HG03175 (cell line): ENCODE results near the gene CACNA2D2.

Experiments used
- ATAC-seq: cut with Tn5 transposase; IDR thresholded peaks from one replicate; pipeline ENCODE4 v1.9.1; 2021; ENCODE audit warnings: mild to moderate bottlenecking, moderate library complexity; ENCODE audit not compliant: unreplicated experiment

Gene CACNA2D2

DNA sequence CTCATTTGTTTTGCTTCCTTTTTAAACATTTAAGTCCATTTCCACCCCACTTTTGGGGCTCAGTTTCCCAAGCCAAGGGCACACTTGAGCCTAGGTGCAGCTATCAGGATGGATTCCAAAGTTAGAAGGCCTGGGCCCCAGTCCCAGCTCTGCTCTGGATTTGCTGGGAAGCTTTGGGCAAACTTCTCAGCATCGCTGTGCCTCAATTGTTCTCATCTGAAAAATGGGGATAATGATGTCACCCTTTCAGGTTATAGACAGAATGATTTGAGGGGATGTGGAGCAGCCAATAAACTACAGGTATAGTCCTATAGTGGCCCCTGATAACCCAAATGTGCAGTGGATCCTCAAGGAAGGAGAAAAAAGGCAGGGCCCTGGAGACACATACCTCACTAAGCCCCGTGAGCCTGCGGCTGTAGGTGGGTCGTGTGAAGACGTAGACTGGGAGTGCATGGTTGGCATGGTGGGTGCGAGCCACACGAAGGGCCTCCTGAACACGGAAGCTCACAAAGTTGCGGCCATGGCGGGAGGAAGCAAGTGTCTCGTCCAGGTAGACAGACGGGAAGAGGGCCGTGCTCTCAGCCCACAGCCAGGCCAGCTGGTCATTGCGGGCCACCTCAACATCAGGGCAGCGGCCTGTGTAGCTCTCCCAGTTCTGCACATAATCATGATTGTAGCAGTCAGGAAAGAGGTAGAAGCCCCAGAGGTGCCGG is 184.1 kb downstream of the CACNA2D2 start:
- ATAC-seq = no peak

DNA sequence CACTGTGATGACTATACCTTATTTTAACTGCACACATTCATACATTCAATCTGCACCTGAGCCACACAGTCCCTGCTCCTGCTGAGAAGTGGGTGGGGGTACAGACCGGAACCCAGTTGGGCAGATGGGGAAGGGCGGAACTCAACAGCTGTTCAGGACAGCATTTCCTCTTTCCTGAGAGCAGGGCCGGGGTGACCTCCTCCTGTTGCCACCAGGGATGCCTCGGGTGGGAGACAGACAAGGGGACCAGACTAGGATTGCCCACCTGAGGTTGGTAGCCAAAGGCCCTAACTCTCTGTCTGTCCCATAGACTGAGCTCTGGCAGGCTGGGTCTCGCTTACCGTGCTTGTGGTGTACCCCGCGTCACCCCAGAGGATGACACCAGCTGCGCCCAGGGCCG is 184.8 kb downstream of the CACNA2D2 start:
- no peak for ATAC-seq

DNA sequence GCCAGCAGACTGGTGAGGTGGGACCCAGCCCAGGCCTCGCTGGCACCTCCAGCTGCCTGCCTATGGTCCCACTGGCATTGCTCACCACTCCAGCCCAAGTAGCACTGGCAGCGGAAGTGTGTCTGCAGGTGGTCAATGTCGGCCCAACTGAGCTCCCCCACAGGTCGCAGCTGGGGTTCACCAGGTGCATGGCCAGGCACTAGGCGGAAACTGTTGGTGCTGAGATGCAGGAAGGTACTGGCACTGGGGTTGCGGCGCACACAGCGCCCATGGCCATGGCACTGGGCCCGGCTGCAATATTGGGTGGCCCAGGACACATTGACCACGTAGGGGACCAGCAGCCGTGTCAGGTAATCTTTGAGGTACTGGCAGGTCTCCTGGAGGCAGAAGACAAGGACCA is 185.3 kb downstream of the CACNA2D2 start:
- no peak for ATAC-seq

DNA sequence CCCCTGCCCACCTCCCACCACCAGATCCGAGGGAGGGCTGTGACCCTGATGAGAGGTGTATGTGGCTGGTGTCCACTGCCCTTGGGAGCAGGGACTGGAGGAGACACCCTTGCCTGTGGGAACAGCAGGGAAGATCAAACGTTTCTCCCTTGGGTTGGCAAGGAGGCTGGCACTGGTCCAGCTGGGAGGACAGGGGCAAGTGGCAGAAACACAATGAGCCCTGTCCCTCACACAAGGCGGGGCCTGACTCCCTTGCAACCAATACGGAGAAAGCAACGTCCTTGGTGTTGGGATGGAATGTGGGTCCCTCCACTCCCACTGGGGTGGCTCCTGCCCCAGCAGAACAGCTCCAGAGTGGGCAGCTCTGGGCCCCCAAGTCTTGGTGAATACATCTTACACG is 186.1 kb downstream of the CACNA2D2 start:
- no peak for ATAC-seq

- no peak for ATAC-seq
These were observed 186.7 kb downstream of the CACNA2D2 start for GRCh38 chr3:50316657-50317242.

- no peak for ATAC-seq
These were observed 188.6 kb downstream of the CACNA2D2 start for GRCh38 chr3:50314816-50315215.

DNA sequence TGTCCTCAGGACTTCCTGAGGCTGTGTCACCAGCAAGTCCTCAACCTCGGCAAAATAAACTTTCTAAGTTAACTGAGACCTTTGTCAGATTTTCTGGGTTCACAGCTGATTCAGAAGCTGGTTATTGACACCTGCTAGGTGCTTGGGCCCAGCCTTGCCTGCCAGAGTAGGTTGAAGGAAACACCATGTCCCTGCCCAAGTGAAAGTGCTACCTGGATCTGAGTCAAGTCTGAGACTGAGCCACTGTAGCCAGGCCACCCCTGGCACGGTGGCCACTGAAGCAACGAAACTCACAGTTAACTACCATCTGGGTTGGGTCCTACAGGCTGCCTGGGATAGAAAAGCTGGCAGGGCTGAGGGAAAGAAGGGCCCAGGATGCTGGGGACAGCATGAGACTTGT is 189.1 kb downstream of the CACNA2D2 start:
- ATAC-seq = no peak
